ENCODE measurements around the gene ALDH1B1.

The ALDH1B1 gene

DNA sequence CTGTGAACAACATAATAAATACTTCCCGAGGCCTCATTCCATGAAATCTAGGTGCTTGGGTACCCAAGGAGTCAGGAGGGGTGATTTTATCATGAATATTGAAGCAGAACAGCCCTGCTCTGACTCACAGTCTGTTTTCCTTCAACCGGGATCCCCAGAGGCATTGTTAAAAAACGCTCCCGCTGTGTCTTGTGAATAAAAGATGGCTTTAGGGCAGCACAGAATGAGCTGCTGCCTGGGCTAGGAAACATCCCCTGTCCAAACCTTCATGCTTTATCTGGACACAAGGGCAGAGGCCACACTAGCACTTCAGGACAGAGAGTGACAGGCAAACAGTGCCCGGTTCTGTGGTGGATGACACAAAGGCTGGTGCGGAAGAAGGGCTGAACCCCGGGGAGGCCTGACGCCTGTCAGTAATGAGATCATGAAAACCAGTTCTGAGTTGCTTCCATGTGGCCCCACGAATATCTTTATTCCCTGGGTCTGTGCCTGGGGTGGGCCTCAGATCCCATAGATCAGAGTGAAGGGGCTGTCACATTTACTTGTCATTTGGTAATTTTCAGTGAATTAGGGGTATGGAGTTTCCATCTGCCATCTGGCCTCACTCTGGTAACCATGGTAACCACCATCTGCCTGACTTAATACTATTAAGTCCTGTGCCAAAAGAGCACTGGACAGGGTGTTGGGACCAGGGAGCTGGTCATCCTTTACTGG, 29.2 kb downstream of the ALDH1B1 start:
- H3F3A ChIP-seq (ENCODE audit: insufficient read depth), result no peaks in the 10 kb centered on the region
- H3K9me3 ChIP-seq (ENCODE audit: insufficient read depth, low read length), result no peaks in the 10 kb centered on the region
- no peaks in the 10 kb centered on the region for H3K9me2 ChIP-seq (replicated peaks; ENCODE audit: insufficient read depth, low read length)
- no peaks in the 10 kb centered on the region for H3K27me3 ChIP-seq (ENCODE audit: low read length)
- no peak overlapping the region for H3K27ac ChIP-seq (ENCODE audit: low read depth, low read length)
- TF ChIP-seq CTCF (IDR thresholded peaks at IDR 0.05; ENCODE audit: insufficient read depth, low read length, poor library complexity, severe bottlenecking), result no peak
- TF ChIP-seq EZH2phosphoT487 (conservative IDR thresholded peaks at IDR 0.05; ENCODE audit: low read length), result no peak
- H2AFZ ChIP-seq (ENCODE audit: low read depth, low read length, severe bottlenecking), result no peak overlapping the region
- H3K79me2 ChIP-seq (ENCODE audit: insufficient read depth, low read length), result no peaks in the 10 kb centered on the region
- no peaks in the 10 kb centered on the region for H4K20me1 ChIP-seq (ENCODE audit: low read depth, low read length)
- no peak overlapping the region for H3K4me2 ChIP-seq (ENCODE audit: low read depth, low read length, poor library complexity, severe bottlenecking)
- no peak overlapping the region for H3K4me3 ChIP-seq (ENCODE audit: insufficient read depth, low read length, poor library complexity, severe bottlenecking)
- no peaks in the 10 kb centered on the region for H3K36me3 ChIP-seq (ENCODE audit: low read length)
- no peak overlapping the region for H3K9ac ChIP-seq (ENCODE audit: low read length)

GRCh38 chr9:38422555-38423260, 30.2 kb downstream of the ALDH1B1 start:
- TF ChIP-seq CTCF (IDR thresholded peaks at IDR 0.05; ENCODE audit: insufficient read depth, low read length, poor library complexity, severe bottlenecking) (no peak), EZH2phosphoT487 (conservative IDR thresholded peaks at IDR 0.05; ENCODE audit: low read length) (no peak)
- no peaks in the 10 kb centered on the region for H3K79me2 ChIP-seq (ENCODE audit: insufficient read depth, low read length)
- no peak overlapping the region for H3K4me2 ChIP-seq (ENCODE audit: low read depth, low read length, poor library complexity, severe bottlenecking)
- no peaks in the 10 kb centered on the region for H3F3A ChIP-seq (ENCODE audit: insufficient read depth)
- H3K27me3 ChIP-seq (ENCODE audit: low read length), result no peaks in the 10 kb centered on the region
- no peaks in the 10 kb centered on the region for H3K9me2 ChIP-seq (replicated peaks; ENCODE audit: insufficient read depth, low read length)
- no peak overlapping the region for H3K4me3 ChIP-seq (ENCODE audit: insufficient read depth, low read length, poor library complexity, severe bottlenecking)
- no peak overlapping the region for H3K9ac ChIP-seq (ENCODE audit: low read length)
- H3K36me3 ChIP-seq (ENCODE audit: low read length), result no peaks in the 10 kb centered on the region
- no peaks in the 10 kb centered on the region for H3K9me3 ChIP-seq (ENCODE audit: insufficient read depth, low read length)
- no peak overlapping the region for H2AFZ ChIP-seq (ENCODE audit: low read depth, low read length, severe bottlenecking)
- no peaks in the 10 kb centered on the region for H4K20me1 ChIP-seq (ENCODE audit: low read depth, low read length)
- H3K27ac ChIP-seq (ENCODE audit: low read depth, low read length), result no peak overlapping the region

GRCh38 chr9:38423273-38423972, 30.9 kb downstream of the ALDH1B1 start:
- Histone ChIP-seq H2AFZ (ENCODE audit: low read depth, low read length, severe bottlenecking) (no peak overlapping the region), H3K4me3 (ENCODE audit: insufficient read depth, low read length, poor library complexity, severe bottlenecking) (no peak overlapping the region), H3K9me3 (ENCODE audit: insufficient read depth, low read length) (no peaks in the 10 kb centered on the region), H3K79me2 (ENCODE audit: insufficient read depth, low read length) (no peaks in the 10 kb centered on the region), H3K27ac (ENCODE audit: low read depth, low read length) (no peak overlapping the region), H3K9ac (ENCODE audit: low read length) (no peak overlapping the region), H3F3A (ENCODE audit: insufficient read depth) (no peaks in the 10 kb centered on the region), H3K36me3 (ENCODE audit: low read length) (no peaks in the 10 kb centered on the region), H3K9me2 (replicated peaks; ENCODE audit: insufficient read depth, low read length) (no peaks in the 10 kb centered on the region), H4K20me1 (ENCODE audit: low read depth, low read length) (no peaks in the 10 kb centered on the region), H3K27me3 (ENCODE audit: low read length) (no peaks in the 10 kb centered on the region), H3K4me2 (ENCODE audit: low read depth, low read length, poor library complexity, severe bottlenecking) (no peak overlapping the region)
- TF ChIP-seq CTCF (IDR thresholded peaks at IDR 0.05; ENCODE audit: insufficient read depth, low read length, poor library complexity, severe bottlenecking), result no peak
- no peak for TF ChIP-seq EZH2phosphoT487 (conservative IDR thresholded peaks at IDR 0.05; ENCODE audit: low read length)

Data from SU-DHL-6 (cell line).